Tibial nerve (tissue), 4 donors: Measurements from ENCODE around the gene OVOL1. TPM values are rescaled to one million over a fixed set of nuclear protein-coding genes. Genes with fewer than 3 reads are reported as not detected.
A peak's percentile ranks its signal among the peaks of the same experiment; 100 is the strongest.

Experiments
- DNase-seq, 2 donors: peaks; one replicate each; pipeline ENCODE4 v3.0.0-alpha.2; 2019; ENCODE audit warnings: low spot score in 2 of 2
- H3K27ac ChIP-seq, 4 donors: fragments of 200-600 bp; sonication (generic) in 3 of 4; one replicate each; pipeline ENCODE4 v1.5.1; 2017 to 2019; ENCODE audit warnings: mild to moderate bottlenecking in 1 of 4
- H3K27me3 ChIP-seq, 2 donors: fragments of 200-600 bp; sonication (generic) in 1 of 2; one replicate each; pipeline versions ENCODE4 v1.5.1 to v1.6.0; 2017 to 2019
- H3K36me3 ChIP-seq, 3 donors: fragments of 200-600 bp; sonication (generic); one replicate each; pipeline ENCODE4 v1.5.1; 2018 to 2019
- H3K4me1 ChIP-seq, 4 donors: fragments of 200-600 bp; sonication (generic) in 3 of 4; one replicate each; pipeline ENCODE4 v1.5.1; 2017 to 2019
- H3K4me3 ChIP-seq, 4 donors: fragments of 200-600 bp; sonication (generic) in 3 of 4; one replicate each; pipeline ENCODE4 v1.5.1; 2017 to 2019; ENCODE audit warnings: mild to moderate bottlenecking in 1 of 4, moderate library complexity in 1 of 4
- H3K9me3 ChIP-seq, 4 donors: fragments of 200-600 bp; sonication (generic) in 3 of 4; one replicate each; pipeline ENCODE4 v1.5.1; 2017 to 2019
- CTCF ChIP-seq, 5 experiments: fragments of 200-600 bp in 3 of 5; fragments of 450-650 bp in 2 of 5; sonication (generic) in 3 of 5; IDR thresholded peaks; one replicate each; pipeline ENCODE4 v1.5.1; 2016 to 2019; ENCODE audit warnings: antibody characterized with exemption in 5 of 5, mild to moderate bottlenecking in 3 of 5, moderate library complexity in 2 of 5
- EP300 ChIP-seq, 2 donors: sonication (generic); formaldehyde crosslinking; IDR thresholded peaks; one replicate each; pipeline ENCODE4 v1.6.1; 2017; ENCODE audit warnings: antibody characterized with exemption in 2 of 2, mild to moderate bottlenecking in 1 of 2
- POLR2A ChIP-seq, 2 donors: fragments of 450-650 bp; IDR thresholded peaks; one replicate each; pipeline ENCODE4 v1.6.1; 2017; ENCODE audit warnings: antibody characterized with exemption in 2 of 2, mild to moderate bottlenecking in 2 of 2, moderate library complexity in 2 of 2
- WGBS, 2 donors: methylation state at CpG; one replicate each; pipeline ENCODE4 v1.1.5; 2018; 5-methylcytosine and 5-hydroxymethylcytosine counted together
- total RNA-seq, 4 donors: library from RNA; depleted of rRNA; stranded (reverse); fragments of >200 nt; gene quantifications; one replicate each; pipeline ENCODE4 v1.1.0, GENCODE V29; 2016

OVOL1 gene
- total RNA-seq, 4 donors from 2014 or later: not detected

DNA sequence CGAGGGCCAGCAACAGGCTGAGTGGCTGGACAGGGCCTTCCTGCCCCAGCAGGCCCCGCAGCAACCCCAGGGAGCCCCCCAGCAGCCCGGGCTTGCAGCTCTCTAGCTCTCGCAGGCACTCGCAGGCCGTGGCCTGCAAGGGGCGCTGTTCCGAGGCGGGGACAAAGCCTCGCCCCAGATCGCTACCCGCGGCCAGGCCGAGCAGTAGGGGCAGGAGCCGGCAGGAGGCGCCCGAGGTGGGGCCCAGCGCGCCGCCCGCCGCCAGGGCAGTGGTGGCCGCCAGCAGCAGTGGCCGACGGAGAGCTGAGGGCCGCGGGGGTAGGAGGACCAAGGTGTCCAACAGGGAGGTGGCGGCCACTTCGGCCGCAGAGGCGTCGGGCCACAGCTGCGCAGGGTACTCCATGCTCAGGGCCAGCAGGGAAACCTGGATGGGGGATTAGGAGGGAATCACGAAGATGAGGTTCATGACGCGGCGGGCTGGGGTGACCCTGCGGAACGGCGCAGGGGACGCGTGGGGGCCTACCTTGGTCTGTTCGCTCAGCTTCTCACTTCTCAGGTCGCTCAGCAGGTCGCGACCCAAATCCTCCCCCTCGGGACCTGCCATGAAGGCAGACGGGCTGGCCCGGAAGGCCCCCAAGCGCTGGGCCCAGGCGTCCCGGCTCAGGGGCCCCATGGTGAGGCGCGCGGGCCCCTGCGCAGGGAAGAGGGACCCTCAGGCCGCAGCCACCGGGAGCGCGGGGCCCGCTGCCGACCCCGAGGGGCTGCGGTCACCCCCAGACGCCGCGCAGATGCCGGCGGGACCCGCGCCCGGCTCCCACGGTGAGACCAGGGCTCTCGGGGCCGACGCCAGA, 6.7 kb upstream of the OVOL1 start:
- peak; percentile 44 to 56 for DNase-seq
- TF ChIP-seq POLR2A (IDR thresholded peaks at IDR 0.05) (peak in 1 of 2 donors; percentile 13), CTCF (IDR thresholded peaks at IDR 0.05) (peak; percentile 89 to 97 (median 94)), EP300 (IDR thresholded peaks at IDR 0.05) (peak in 1 of 2 donors; percentile 28)
- peak overlapping the region in 3 of 4 donors; percentile 60 to 89 (median 77) for H3K27ac ChIP-seq
- peak overlapping the region; percentile 91 to 95 (median 92) for H3K4me3 ChIP-seq
- peaks cover 0 to 6% of the 10 kb centered on the region in 2 donors for H3K27me3 ChIP-seq
- H3K4me1 ChIP-seq: peaks cover 0 to 31% (median 12%) of the 10 kb centered on the region in 4 donors
- 4% methylated on average over 32 to 63 of the region's 76 CpGs for WGBS, 2 donors
- peaks cover 0 to 30% (median 0%) of the 10 kb centered on the region in 3 donors for H3K36me3 ChIP-seq
- H3K9me3 ChIP-seq: no peaks in the 10 kb centered on the region

- H3K4me1 ChIP-seq: peaks cover 0 to 28% (median 12%) of the 10 kb centered on the region in 4 donors
- TF ChIP-seq EP300 (IDR thresholded peaks at IDR 0.05): no peak
- peak; percentile 19 to 47 for TF ChIP-seq POLR2A (IDR thresholded peaks at IDR 0.05)
- TF ChIP-seq CTCF (IDR thresholded peaks at IDR 0.05): no peak
- peaks cover 0 to 30% (median 0%) of the 10 kb centered on the region in 3 donors for H3K36me3 ChIP-seq
- peak within 1 kb of the TSS; percentile 91 to 95 (median 92) for H3K4me3 ChIP-seq
- H3K9me3 ChIP-seq: no peaks in the 10 kb centered on the region
- H3K27me3 ChIP-seq: peaks cover 0 to 12% of the 10 kb centered on the region in 2 donors
- WGBS, 2 donors: no CpG with 5 or more reads among the region's 59 CpGs
- peak within 1 kb of the TSS in 3 of 4 donors; percentile 74 to 89 (median 77) for H3K27ac ChIP-seq
- peak in 1 of 2 donors; percentile 34 for DNase-seq
Measured at GRCh38 chr11:65780770-65781151, 6.1 kb upstream of the OVOL1 start, which contains the start of gene AP5B1. Gene AP5B1, minus strand, starts transcription at chr11:65780976. Its CDS starts 385 bp downstream, at chr11:65780591.

DNA sequence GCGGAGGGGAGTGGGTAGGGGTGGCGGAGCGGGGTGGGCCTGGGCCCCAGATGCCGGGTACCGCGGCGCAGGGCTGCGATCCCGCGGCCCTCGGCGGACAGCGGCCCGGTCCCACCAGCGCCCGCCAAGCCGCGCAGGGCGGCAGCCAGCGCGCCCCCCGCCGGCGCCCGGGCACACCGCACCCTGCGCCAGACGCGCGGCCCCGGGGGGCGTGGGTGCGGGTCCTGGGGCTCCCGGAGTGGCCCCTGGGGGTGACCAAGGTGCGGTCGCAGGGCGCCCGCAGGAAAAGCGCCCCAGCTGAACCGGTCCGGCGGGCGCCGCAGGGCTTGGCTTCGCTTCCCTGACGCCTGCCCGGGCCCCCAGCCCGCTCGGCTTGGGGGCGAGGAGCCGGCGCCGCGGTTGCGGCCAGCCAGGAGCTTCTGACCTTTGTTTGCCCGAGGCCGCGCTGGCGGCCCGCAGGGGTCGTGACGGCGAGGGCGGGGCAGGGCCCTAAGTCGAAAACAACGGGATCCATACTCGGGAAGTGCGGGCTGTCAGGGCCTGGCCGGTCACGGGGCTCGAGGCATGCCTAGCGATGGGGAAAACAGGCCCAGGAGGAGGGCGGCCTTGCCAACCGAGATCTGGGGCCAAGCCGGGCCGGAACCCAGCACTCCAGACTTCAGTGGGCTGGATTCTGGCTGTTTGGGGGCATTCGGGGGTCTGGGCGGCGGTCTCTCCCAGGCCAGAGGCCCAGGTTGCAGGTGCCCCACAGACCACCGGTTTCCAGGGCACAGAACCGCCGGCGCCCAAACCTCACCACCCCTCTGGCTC, 5.5 kb upstream of the OVOL1 start:
- Histone ChIP-seq H3K4me1 (peaks cover 0 to 33% (median 16%) of the 10 kb centered on the region in 4 donors), H3K27me3 (peaks cover 0 to 18% of the 10 kb centered on the region in 2 donors), H3K36me3 (peaks cover 0 to 30% (median 0%) of the 10 kb centered on the region in 3 donors), H3K9me3 (no peaks in the 10 kb centered on the region), H3K27ac (peak overlapping the region in 3 of 4 donors; percentile 74 to 89 (median 77)), H3K4me3 (peak overlapping the region; percentile 28 to 95 (median 92))
- no peak for DNase-seq
- 19 to 21% methylated on average over 33 to 39 of the region's 83 CpGs for WGBS, 2 donors
- TF ChIP-seq EP300 (IDR thresholded peaks at IDR 0.05): no peak
- no peak for TF ChIP-seq POLR2A (IDR thresholded peaks at IDR 0.05)
- TF ChIP-seq CTCF (IDR thresholded peaks at IDR 0.05): peak; percentile 14 to 72 (median 57)

GRCh38 chr11:65781962-65782815, 4.7 kb upstream of the OVOL1 start:
- Histone ChIP-seq H3K36me3 (peaks cover 0 to 22% (median 0%) of the 10 kb centered on the region in 3 donors), H3K27me3 (peaks cover 3 to 25% of the 10 kb centered on the region in 2 donors), H3K9me3 (no peaks in the 10 kb centered on the region), H3K27ac (peak overlapping the region in 2 of 4 donors; percentile 77 to 89), H3K4me1 (peaks cover 0 to 42% (median 22%) of the 10 kb centered on the region in 4 donors), H3K4me3 (no peak overlapping the region)
- DNase-seq: no peak
- TF ChIP-seq POLR2A (IDR thresholded peaks at IDR 0.05): no peak
- no peak for TF ChIP-seq CTCF (IDR thresholded peaks at IDR 0.05)
- TF ChIP-seq EP300 (IDR thresholded peaks at IDR 0.05): no peak
- 85 to 86% methylated on average over 11 to 12 of the region's 13 CpGs for WGBS, 2 donors
